Glutamatergic neuron (in vitro differentiated cells): ENCODE results near the gene IRX2. TPM values are rescaled to one million over a fixed set of nuclear protein-coding genes. Genes with fewer than 3 reads are reported as not detected.

Source experiments
- DNase-seq: peaks from one replicate; pipeline ENCODE4 v3.0.0; 2022
- H3K27ac Mint-ChIP-seq: one replicate; pipeline ENCODE4 v1.8.0; 2020; ENCODE audit warnings: mild to moderate bottlenecking, mixed read lengths, inconsistent platforms; ENCODE audit not compliant: unreplicated experiment
- H3K27me3 Mint-ChIP-seq: one replicate; pipeline ENCODE4 v1.8.0; 2020; ENCODE audit warnings: mild to moderate bottlenecking, moderate library complexity, mixed read lengths, inconsistent platforms; ENCODE audit not compliant: unreplicated experiment
- H3K36me3 Mint-ChIP-seq: one replicate; pipeline ENCODE4 v1.8.0; 2020; ENCODE audit warnings: mild to moderate bottlenecking, mixed read lengths, inconsistent platforms; ENCODE audit not compliant: unreplicated experiment
- H3K4me1 Mint-ChIP-seq: one replicate; pipeline ENCODE4 v1.8.0; 2020; ENCODE audit warnings: mild to moderate bottlenecking, low read depth, mixed read lengths, inconsistent platforms; ENCODE audit not compliant: unreplicated experiment
- H3K4me3 Mint-ChIP-seq: one replicate; pipeline ENCODE4 v1.8.0; 2020; ENCODE audit warnings: mild to moderate bottlenecking, mixed read lengths, inconsistent platforms; ENCODE audit not compliant: unreplicated experiment
- H3K9me3 Mint-ChIP-seq: one replicate; pipeline ENCODE4 v1.8.0; 2020; ENCODE audit warnings: mild to moderate bottlenecking, moderate library complexity, mixed read lengths, inconsistent platforms; ENCODE audit not compliant: unreplicated experiment
- CTCF ChIP-seq: fragments of 200-600 bp; sonication (generic); IDR thresholded peaks from one replicate; pipeline ENCODE4 v1.5.0; 2021; ENCODE audit not compliant: partially characterized antibody, unreplicated experiment
- total RNA-seq: library from RNA; stranded (reverse); fragmentation: NEBNext Ultra II Directional; extraction: Animal tissue kit (Norgen Biotek cat#: 25700); gene quantifications from one replicate; pipeline ENCODE4 v1.2.1, GENCODE V29; 2021; ENCODE audit not compliant: unreplicated experiment

Gene IRX2
- total RNA-seq, 1 donor from 2014 or later: 60.7 TPM

- Mint-ChIP-seq H3K4me1 (peaks cover 39% of the 10 kb centered on the region), H3K9me3 (peaks cover 4% of the 10 kb centered on the region), H3K27me3 (peaks cover 12% of the 10 kb centered on the region), H3K27ac (no peak overlapping the region), H3K4me3 (peak overlapping the region; percentile 64), H3K36me3 (peaks cover 12% of the 10 kb centered on the region)
- TF ChIP-seq CTCF: no peak
- no peak for DNase-seq
These were observed 9.5 kb downstream of the IRX2 start for GRCh38 chr5:2741956-2742355.

GRCh38 chr5:2740876-2741555 is 10.5 kb downstream of the IRX2 start:
- DNase-seq: no peak
- H3K9me3 Mint-ChIP-seq: peaks cover 7% of the 10 kb centered on the region
- no peak overlapping the region for H3K27ac Mint-ChIP-seq
- TF ChIP-seq CTCF: no peak
- peaks cover 20% of the 10 kb centered on the region for H3K36me3 Mint-ChIP-seq
- H3K4me3 Mint-ChIP-seq: peak overlapping the region; percentile 64
- peaks cover 35% of the 10 kb centered on the region for H3K4me1 Mint-ChIP-seq
- peaks cover 14% of the 10 kb centered on the region for H3K27me3 Mint-ChIP-seq

GRCh38 chr5:2740051-2740875 is 11.2 kb downstream of the IRX2 start:
- H3K27me3 Mint-ChIP-seq: peaks cover 17% of the 10 kb centered on the region
- peak; percentile 51 for DNase-seq
- H3K4me3 Mint-ChIP-seq: peak overlapping the region; percentile 42
- TF ChIP-seq CTCF: no peak
- H3K9me3 Mint-ChIP-seq: peaks cover 7% of the 10 kb centered on the region
- H3K36me3 Mint-ChIP-seq: peaks cover 22% of the 10 kb centered on the region
- peaks cover 28% of the 10 kb centered on the region for H3K4me1 Mint-ChIP-seq
- H3K27ac Mint-ChIP-seq: no peak overlapping the region

GRCh38 chr5:2739360-2740050 is 12.0 kb downstream of the IRX2 start:
- H3K4me3 Mint-ChIP-seq: peak overlapping the region; percentile 69
- H3K27me3 Mint-ChIP-seq: peaks cover 14% of the 10 kb centered on the region
- H3K4me1 Mint-ChIP-seq: peaks cover 21% of the 10 kb centered on the region
- peaks cover 22% of the 10 kb centered on the region for H3K36me3 Mint-ChIP-seq
- no peak overlapping the region for H3K27ac Mint-ChIP-seq
- DNase-seq: peak; percentile 70
- H3K9me3 Mint-ChIP-seq: peaks cover 7% of the 10 kb centered on the region
- TF ChIP-seq CTCF: no peak
